Gastroesophageal sphincter (tissue), 3 donors: ENCODE measurements around the gene KRTAP9-9.

ENCODE experiments used
- EP300 ChIP-seq: sonication (generic); formaldehyde crosslinking; IDR thresholded peaks from one replicate; pipeline ENCODE4 v1.6.1; 2017; ENCODE audit warnings: antibody characterized with exemption, mild to moderate bottlenecking
- POLR2A ChIP-seq, 2 donors: fragments of 450-650 bp; IDR thresholded peaks; one replicate each; pipeline ENCODE4 v1.6.1; 2017; ENCODE audit warnings: antibody characterized with exemption in 2 of 2, mild to moderate bottlenecking in 2 of 2, moderate library complexity in 1 of 2
- POLR2AphosphoS5 ChIP-seq: sonication (generic); formaldehyde crosslinking; IDR thresholded peaks from one replicate; pipeline ENCODE4 v1.6.1; 2017; ENCODE audit warnings: antibody characterized with exemption
- TF ChIP-seq, protein P1 (sequence below), 4 experiments: fragments of 200-600 bp in 2 of 4; fragments of 450-650 bp in 2 of 4; sonication (generic) in 1 of 4; IDR thresholded peaks; one replicate each; pipeline ENCODE4 v1.5.1; 2017 to 2019; ENCODE audit warnings: antibody characterized with exemption in 4 of 4, mild to moderate bottlenecking in 2 of 4, moderate library complexity in 2 of 4

- TF ChIP-seq, protein P1, sequence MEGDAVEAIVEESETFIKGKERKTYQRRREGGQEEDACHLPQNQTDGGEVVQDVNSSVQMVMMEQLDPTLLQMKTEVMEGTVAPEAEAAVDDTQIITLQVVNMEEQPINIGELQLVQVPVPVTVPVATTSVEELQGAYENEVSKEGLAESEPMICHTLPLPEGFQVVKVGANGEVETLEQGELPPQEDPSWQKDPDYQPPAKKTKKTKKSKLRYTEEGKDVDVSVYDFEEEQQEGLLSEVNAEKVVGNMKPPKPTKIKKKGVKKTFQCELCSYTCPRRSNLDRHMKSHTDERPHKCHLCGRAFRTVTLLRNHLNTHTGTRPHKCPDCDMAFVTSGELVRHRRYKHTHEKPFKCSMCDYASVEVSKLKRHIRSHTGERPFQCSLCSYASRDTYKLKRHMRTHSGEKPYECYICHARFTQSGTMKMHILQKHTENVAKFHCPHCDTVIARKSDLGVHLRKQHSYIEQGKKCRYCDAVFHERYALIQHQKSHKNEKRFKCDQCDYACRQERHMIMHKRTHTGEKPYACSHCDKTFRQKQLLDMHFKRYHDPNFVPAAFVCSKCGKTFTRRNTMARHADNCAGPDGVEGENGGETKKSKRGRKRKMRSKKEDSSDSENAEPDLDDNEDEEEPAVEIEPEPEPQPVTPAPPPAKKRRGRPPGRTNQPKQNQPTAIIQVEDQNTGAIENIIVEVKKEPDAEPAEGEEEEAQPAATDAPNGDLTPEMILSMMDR (IDR thresholded peaks at IDR 0.05), result no peak
- no peak for TF ChIP-seq POLR2A (IDR thresholded peaks at IDR 0.05)
- TF ChIP-seq POLR2AphosphoS5, result no peak
- no peak for TF ChIP-seq EP300
Measured at GRCh38 chr17:41287050-41287449, 31.9 kb downstream of the KRTAP9-9 start.
